Measurements from ENCODE around the gene C1QTNF9.
"Not testable (repeated sequence)": the region's sequence is repeated elsewhere in the genome, so short reads cannot be mapped to it uniquely, and the experiment has no call there.

C1QTNF9 gene

DNA sequence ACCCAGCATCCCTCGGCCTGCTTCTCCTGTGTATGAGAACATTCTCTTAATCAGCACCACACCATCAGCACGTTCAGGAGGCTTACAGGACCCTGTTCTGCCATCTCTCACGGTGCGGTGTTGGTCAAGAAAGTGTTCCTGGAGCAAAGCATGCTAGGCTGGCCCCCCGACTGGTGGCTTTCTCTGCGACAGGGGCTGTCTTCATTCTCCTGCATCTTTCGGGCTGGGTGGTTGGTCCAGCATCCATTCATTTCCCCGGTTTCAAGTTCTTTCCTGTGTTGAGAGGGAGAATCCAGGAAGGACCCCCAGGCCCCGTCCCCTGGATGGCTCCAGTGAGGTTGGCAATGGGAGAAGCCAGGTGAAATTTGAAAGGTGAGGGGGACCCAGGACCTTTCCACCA is 55.8 kb downstream of the C1QTNF9 start:
- no peak for DNase-seq

DNA sequence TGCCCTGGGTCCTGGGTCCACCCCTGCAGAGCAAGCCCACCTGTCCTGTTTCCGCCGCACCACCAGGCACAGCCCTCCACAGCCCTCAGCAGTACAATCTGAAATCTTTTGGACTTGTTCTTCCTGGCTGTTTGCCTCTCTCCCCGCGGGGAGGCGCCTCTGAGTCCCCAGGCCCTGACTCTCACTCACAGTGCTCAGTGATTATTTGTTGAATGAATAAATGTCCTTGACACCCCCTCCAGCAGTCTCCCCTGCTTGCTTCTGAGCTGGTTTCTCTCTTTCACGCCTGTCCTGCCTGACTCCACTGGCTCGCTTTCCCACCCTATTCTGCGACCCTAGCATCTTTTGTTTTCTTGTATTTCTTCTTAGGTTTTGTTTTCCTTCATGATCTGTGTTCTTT is 56.9 kb downstream of the C1QTNF9 start:
- not testable (repeated sequence) for DNase-seq

DNA sequence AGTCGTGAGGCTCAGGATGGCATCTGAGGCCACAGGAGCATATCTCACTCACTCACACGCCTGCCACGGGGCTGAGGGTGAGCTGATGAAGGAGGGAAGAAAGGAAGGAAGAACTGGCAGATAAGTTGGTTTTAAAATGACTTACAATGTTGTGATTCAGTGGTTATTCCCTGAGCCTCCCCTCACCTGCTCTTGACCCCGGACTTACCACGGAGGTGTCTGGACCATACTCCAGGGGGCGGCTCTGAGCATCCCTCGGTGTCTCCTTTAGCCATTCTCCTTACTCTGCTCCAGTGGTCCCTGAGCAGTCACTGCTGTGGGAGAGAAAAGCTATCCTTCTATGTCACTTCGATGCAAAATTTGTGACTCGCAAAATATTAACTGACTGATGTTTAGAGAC is 61.9 kb downstream of the C1QTNF9 start:
- DNase-seq = not testable (repeated sequence)
